Muscle layer of duodenum (tissue), 2 donors: ENCODE results near the gene CTNS.

Experiments
- H3K27ac ChIP-seq: one replicate; pipeline ENCODE4 v1.7.0; 2013; ENCODE audit warnings: mild to moderate bottlenecking, low read length
- H3K27me3 ChIP-seq: one replicate; pipeline ENCODE4 v1.7.0; 2013; ENCODE audit warnings: low read depth, mild to moderate bottlenecking, control low read depth, low read length
- H3K36me3 ChIP-seq, 2 donors: one replicate each; pipeline ENCODE4 v1.7.0; 2013; ENCODE audit warnings: low read length in 2 of 2, control low read depth in 1 of 2, mild to moderate bottlenecking in 1 of 2; ENCODE audit not compliant: insufficient read depth in 2 of 2, control insufficient read depth in 1 of 2
- H3K4me1 ChIP-seq, 2 donors: one replicate each; pipeline ENCODE4 v1.7.0; 2013; ENCODE audit warnings: low read length in 2 of 2, mild to moderate bottlenecking in 2 of 2, control low read depth in 1 of 2, moderate library complexity in 1 of 2; ENCODE audit not compliant: insufficient read depth in 2 of 2, control insufficient read depth in 1 of 2
- H3K4me3 ChIP-seq, 2 donors: one replicate each; pipeline ENCODE4 v1.7.0; 2013; ENCODE audit warnings: low read length in 2 of 2, low read depth in 1 of 2, mild to moderate bottlenecking in 1 of 2
- H3K9me3 ChIP-seq, 2 donors: one replicate each; pipeline ENCODE4 v1.7.0; 2013; ENCODE audit warnings: low read length in 2 of 2, control low read depth in 1 of 2, mild to moderate bottlenecking in 1 of 2; ENCODE audit not compliant: control insufficient read depth in 1 of 2
- donor health status: healthy.

CTNS gene

DNA sequence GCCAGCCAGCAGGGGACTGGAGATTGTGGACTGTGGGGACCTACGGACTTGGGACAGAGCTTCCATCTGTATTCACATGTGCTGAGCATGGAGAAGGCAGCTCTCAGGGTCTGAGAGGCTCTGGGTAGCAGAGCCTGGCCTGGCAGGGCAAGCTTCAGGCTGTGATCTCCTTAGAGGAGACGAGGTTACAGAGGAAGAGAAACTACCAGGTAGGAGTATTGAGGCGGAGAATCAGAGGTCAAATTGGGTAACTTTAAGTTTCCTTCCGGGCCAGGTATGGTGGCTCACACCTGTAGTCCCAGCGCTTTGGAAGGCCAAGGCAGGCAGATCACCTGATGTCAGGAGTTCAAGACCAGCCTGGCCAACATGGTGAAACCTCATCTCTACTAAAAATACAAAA is 8.8 kb downstream of the CTNS start:
- Histone ChIP-seq H3K4me3 (no peak overlapping the region), H3K4me1 (no peaks in the 10 kb centered on the region), H3K27me3 (no peaks in the 10 kb centered on the region), H3K9me3 (no peaks in the 10 kb centered on the region), H3K27ac (no peak overlapping the region), H3K36me3 (peaks cover 6 to 10% of the 10 kb centered on the region in 2 donors)

DNA sequence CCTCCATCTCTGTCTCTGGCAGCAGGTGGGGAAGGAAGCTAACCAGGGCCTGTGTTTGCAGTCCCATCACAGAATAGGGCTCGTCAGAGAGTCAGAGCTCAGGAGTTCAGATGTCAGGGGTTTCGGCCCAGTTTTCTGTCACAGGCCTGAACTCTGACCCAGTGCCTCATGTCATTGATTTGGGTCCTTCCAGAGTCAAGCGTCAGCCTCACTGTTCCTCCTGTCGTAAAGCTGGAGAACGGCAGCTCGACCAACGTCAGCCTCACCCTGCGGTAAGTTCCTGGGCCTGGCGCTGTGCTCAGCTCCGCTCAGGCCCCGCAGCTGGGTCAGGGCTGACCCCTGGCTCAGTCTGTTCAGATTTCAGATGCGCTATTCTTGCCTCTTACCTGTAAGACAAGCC is 10.7 kb downstream of the CTNS start:
- Histone ChIP-seq H3K4me1 (no peaks in the 10 kb centered on the region), H3K27ac (no peak overlapping the region), H3K36me3 (peaks cover 6 to 10% of the 10 kb centered on the region in 2 donors), H3K27me3 (no peaks in the 10 kb centered on the region), H3K4me3 (no peak overlapping the region), H3K9me3 (no peaks in the 10 kb centered on the region)

DNA sequence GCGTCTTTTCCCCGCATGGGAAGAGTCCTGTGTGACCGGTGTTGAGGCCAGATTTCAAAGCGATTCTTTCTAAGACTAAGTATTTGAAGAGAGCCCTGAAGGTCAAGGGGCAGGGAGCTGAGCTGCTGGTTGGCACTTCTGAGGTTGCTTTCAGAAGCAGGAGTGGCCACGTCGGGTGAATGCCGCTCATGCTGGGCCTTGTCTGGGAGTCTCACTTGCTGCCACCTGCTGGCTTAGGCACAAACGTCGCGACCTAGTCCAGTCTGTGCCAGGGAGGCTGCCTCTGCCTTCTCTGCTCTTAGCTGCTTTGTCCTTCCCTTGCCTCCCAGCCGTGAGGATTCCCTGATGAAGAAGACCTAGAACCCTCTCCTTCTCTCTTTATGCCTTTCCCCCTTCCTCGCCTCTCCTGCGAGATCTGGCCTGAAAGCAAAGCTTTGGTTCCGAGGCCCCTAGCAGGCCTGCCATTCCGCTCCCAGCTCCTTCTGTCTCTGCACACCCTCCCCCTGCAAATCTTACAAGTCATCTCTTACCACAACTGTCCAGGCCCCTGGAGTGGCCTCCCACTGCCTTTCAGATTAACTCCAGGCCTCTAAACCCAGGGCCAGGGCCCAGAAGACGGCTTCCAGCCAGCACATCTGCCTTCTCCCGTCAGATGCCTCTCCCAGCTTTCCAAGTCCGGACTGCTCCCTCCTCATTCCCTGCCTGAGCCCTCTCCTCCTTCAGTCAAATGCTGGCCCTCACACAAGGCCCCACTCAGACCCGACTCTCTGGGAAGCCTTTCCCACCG is 11.4 kb downstream of the CTNS start:
- Histone ChIP-seq H3K27me3 (no peaks in the 10 kb centered on the region), H3K4me3 (no peak overlapping the region), H3K27ac (no peak overlapping the region), H3K36me3 (peaks cover 3 to 14% of the 10 kb centered on the region in 2 donors), H3K4me1 (no peaks in the 10 kb centered on the region), H3K9me3 (no peaks in the 10 kb centered on the region)

DNA sequence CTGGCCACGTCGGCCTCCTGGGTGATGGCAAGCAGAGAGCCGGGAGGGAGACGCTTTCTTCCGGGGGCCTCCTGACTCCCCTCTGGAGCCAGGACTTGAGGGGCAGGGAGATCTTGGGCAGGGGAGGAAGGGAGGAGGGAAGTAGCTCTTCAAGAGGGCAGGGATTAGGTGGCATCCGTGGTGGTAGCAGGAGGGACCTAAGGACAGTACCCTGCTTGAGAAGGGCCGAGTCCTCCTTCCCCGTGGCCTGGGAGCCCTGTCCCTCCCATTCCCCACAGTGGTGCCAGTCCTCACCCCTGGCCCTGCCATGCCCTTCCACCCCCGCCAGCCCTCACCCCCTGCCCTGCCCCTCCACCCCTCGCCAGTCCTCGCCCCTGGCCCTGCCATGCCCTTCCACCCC is 19.2 kb downstream of the CTNS start:
- Histone ChIP-seq H3K4me1 (peaks cover 0 to 14% of the 10 kb centered on the region in 2 donors), H3K27me3 (no peaks in the 10 kb centered on the region), H3K9me3 (no peaks in the 10 kb centered on the region), H3K4me3 (no peak overlapping the region), H3K36me3 (peaks cover 0 to 8% of the 10 kb centered on the region in 2 donors), H3K27ac (no peak overlapping the region)

DNA sequence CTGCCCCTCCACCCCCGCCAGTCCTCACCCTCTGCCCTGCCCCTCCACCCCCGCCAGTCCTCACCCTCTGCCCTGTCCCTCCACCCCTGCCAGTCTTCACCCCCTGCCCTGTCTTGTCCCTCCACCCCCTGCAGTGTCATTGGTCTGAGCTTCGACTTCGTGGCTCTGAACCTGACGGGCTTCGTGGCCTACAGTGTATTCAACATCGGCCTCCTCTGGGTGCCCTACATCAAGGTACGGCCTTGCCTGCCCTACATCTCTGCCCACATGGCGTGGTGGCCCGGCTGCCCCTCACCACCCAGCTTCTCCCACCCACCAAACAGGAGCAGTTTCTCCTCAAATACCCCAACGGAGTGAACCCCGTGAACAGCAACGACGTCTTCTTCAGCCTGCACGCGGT is 19.8 kb downstream of the CTNS start:
- H3K27me3 ChIP-seq, result no peaks in the 10 kb centered on the region
- no peak overlapping the region for H3K27ac ChIP-seq
- no peak overlapping the region for H3K4me3 ChIP-seq
- peaks cover 0 to 12% of the 10 kb centered on the region in 2 donors for H3K36me3 ChIP-seq
- H3K4me1 ChIP-seq, result peaks cover 0 to 14% of the 10 kb centered on the region in 2 donors
- H3K9me3 ChIP-seq, result no peaks in the 10 kb centered on the region

DNA sequence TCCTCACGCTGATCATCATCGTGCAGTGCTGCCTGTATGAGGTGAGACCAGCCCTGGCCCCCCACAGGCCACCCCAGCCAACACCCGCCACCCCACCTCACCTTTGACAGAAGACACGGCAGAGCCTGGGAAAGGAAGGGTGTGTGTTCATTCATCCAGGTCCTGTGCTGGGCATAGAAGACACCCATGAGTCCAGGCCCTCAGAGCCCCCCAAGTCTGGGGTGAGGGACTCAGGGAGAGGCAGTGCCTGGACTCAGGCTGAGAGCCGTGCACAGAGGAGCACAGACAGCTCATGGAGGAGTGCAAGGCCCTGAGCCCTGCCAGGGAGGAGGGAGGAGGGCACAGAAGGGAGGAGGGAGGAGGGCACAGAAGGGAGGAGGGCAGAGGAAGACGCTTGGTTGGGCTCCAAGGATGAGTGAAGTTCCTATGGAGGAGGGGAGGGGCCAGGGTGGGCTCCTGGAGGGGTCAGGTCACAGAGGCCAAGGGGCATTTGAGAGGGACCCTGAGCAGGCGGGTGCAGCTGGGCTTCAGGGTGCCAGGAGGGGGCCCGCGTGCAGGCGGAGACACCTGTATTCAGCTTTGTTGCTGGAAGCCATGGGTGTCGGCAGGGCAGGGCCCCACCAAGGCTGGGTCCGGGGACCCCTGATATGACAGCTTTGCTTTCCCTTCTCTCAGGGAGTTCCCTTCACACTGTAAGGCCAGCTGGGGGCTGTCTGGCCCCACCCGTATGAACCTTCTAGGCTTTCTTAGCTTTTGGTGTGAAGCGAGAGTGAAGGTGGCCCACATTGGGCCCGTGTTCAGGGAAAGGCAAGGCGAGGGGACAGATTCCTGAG is 20.4 kb downstream of the CTNS start:
- Histone ChIP-seq H3K4me3 (no peak overlapping the region), H3K4me1 (peaks cover 0 to 14% of the 10 kb centered on the region in 2 donors), H3K27me3 (no peaks in the 10 kb centered on the region), H3K9me3 (no peaks in the 10 kb centered on the region), H3K36me3 (peaks cover 0 to 17% of the 10 kb centered on the region in 2 donors), H3K27ac (no peak overlapping the region)

DNA sequence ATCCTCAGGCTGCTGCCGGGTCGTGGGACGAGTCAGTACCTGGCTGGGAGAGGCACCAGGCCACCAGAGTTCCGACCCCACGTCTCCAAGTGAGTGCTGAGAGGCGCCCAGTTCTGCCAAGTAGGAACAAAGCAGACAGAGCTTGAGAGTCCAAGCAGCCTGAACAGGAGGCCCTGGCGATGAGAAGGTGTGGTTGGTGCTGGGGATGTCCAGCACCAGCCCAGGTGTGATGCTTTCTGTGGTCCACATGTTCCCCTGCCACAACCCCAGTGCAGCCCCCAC is 21.0 kb downstream of the CTNS start:
- Histone ChIP-seq H3K4me3 (no peak overlapping the region), H3K27me3 (no peaks in the 10 kb centered on the region), H3K9me3 (no peaks in the 10 kb centered on the region), H3K4me1 (peaks cover 0 to 14% of the 10 kb centered on the region in 2 donors), H3K27ac (no peak overlapping the region), H3K36me3 (peaks cover 0 to 18% of the 10 kb centered on the region in 2 donors)

DNA sequence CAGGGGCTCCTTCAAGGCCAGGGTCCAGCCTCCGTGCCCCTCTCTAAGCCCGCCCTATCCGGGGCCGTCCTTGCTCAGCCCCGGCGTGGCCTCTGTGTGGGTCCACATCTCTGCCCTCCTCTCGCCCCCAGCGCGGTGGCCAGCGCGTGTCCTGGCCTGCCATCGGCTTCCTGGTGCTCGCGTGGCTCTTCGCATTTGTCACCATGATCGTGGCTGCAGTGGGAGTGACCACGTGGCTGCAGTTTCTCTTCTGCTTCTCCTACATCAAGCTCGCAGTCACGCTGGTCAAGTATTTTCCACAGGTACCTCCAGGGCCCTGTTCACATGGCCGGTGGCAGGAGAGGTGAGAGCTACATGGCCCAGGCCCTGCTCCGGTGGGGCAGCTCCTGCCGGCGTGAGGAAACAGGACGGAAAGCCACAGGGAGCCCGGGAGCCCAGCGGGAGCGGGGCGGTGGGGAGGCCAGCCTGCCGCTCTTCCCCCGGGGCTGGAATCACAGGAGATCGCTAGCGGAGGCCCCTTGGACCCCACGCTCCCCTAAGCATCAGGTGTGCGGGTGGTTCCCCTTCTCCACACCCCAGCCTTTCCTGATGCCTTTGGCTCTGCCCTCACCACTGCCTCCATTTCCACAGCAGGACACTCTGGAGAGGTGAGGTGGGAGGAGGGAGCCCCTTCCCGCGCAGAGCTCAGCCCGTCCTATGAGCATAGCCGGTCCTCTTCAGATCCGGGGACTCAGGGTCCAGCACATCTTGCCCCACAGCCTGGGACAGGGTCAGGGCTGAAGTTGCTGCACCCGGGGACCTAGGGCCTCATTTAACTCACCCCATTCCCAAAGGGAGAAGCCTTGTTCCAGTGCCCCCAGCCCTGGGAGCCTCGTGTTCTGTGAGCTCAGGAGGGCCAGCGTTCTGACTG is 21.6 kb downstream of the CTNS start:
- Histone ChIP-seq H3K4me1 (peaks cover 0 to 14% of the 10 kb centered on the region in 2 donors), H3K9me3 (no peaks in the 10 kb centered on the region), H3K4me3 (no peak overlapping the region), H3K27me3 (no peaks in the 10 kb centered on the region), H3K36me3 (peaks cover 0 to 21% of the 10 kb centered on the region in 2 donors), H3K27ac (no peak overlapping the region)

DNA sequence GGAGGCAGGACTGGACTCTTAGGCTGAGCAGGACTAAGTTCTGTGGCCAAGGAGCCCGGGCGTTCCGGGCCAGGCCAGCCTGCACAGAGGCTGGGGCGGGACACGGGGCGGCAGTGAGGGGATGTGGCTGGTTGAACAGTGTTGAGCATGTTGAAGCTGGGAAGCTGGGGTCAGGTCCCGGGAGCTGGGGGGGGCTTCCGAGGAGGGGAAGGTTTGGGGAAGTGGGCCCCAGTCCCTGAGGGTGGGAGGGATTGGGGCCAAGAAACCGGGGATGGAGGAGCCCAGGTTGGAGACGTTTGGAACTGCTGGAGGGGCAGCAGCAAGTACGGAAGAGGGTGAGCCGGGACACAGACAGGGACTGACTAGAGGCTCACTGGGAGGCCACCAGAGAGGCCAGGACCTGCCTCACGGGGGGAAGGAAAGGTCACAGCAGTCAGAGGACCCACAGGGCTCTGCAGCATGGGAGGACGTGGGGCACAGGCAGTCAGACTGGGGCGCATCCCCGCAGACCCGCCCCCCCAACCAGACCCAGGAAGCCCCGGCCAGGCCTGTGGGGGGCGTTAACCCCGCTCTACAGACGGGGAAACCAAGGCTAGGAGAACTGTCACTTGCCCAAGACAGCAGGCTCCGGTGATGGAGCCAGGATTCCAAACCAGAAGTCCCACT is 22.4 kb downstream of the CTNS start:
- Histone ChIP-seq H3K4me1 (peaks cover 0 to 14% of the 10 kb centered on the region in 2 donors), H3K27ac (peak overlapping the region; percentile 14), H3K9me3 (no peaks in the 10 kb centered on the region), H3K27me3 (no peaks in the 10 kb centered on the region), H3K4me3 (no peak overlapping the region), H3K36me3 (peaks cover 3 to 29% of the 10 kb centered on the region in 2 donors)

DNA sequence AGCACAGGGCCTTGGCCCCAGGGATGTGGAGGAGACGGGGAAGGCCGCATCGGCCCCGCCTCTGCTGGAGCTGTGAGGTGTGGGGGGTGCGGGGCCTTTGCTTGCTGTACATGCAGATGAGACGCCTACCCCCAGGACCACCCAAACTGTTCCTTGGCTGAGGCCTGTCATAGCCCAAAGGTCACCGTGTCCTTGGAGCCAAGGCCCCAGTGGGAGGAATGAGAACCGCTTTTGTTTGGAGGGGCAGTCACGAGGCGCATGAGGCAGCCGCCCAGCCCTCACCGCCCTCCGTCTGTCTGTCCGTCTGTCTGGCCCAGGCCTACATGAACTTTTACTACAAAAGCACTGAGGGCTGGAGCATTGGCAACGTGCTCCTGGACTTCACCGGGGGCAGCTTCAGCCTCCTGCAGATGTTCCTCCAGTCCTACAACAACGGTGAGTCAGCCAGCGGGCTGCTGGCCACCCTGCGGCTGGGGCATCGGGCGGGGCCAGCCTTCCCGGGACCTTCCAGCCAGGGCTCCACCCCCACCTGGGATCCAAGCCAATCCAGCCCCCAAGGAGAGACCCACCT is 23.1 kb downstream of the CTNS start:
- no peaks in the 10 kb centered on the region for H3K27me3 ChIP-seq
- no peaks in the 10 kb centered on the region for H3K9me3 ChIP-seq
- H3K4me3 ChIP-seq, result no peak overlapping the region
- peaks cover 0 to 14% of the 10 kb centered on the region in 2 donors for H3K4me1 ChIP-seq
- H3K36me3 ChIP-seq, result peaks cover 7 to 36% of the 10 kb centered on the region in 2 donors
- H3K27ac ChIP-seq, result peak overlapping the region; percentile 14
